A673 (cell line): Measurements from ENCODE around the gene RRAS2.

Source experiments
- EZH2 ChIP-seq: fragments of 200-600 bp; sonication (generic); IDR thresholded peaks from 2 replicates; pipeline ENCODE4 v1.6.1; 2017; ENCODE audit warnings: borderline replicate concordance, low read depth, mild to moderate bottlenecking, mixed read lengths, antibody characterized with exemption, low read length; ENCODE audit not compliant: poor library complexity, severe bottlenecking
- TF ChIP-seq, protein P1 (sequence below): fragments of 300-800, 200-600 bp; sonication (generic); conservative IDR thresholded peaks from 2 replicates; pipeline ENCODE4 v1.5.1; 2017; ENCODE audit warnings: low read depth, mild to moderate bottlenecking, antibody characterized with exemption, low read length, moderate library complexity, mixed read lengths

DNA sequence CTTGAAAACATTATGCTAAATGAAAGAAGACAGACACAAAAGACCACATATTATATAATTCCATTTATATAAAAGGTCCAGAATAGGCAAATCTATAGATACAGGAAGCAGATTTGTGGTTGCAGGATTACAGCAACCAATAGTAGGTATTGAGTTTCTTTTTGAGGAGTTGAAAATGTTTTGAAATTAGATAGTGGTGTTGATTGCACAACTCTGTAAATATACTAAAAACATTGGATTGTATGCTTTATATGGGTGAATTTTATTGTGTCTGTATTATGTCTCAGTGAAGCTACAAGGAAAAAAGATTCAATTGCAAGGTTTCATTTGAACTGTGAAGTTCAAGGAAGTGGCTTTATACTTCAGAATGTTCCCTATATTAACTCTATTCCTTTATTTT, 3.0 kb upstream of the RRAS2 start:
- TF ChIP-seq, protein P1, sequence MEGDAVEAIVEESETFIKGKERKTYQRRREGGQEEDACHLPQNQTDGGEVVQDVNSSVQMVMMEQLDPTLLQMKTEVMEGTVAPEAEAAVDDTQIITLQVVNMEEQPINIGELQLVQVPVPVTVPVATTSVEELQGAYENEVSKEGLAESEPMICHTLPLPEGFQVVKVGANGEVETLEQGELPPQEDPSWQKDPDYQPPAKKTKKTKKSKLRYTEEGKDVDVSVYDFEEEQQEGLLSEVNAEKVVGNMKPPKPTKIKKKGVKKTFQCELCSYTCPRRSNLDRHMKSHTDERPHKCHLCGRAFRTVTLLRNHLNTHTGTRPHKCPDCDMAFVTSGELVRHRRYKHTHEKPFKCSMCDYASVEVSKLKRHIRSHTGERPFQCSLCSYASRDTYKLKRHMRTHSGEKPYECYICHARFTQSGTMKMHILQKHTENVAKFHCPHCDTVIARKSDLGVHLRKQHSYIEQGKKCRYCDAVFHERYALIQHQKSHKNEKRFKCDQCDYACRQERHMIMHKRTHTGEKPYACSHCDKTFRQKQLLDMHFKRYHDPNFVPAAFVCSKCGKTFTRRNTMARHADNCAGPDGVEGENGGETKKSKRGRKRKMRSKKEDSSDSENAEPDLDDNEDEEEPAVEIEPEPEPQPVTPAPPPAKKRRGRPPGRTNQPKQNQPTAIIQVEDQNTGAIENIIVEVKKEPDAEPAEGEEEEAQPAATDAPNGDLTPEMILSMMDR = no peak
- TF ChIP-seq EZH2 = no peak
